Peyer's patch (tissue), 4 donors: ENCODE results near the gene GABPB1.

Source experiments
- POLR2A ChIP-seq, 2 donors: fragments of 450-650 bp; IDR thresholded peaks; one replicate each; pipeline ENCODE4 v1.5.1; 2017; ENCODE audit warnings: antibody characterized with exemption in 2 of 2, mild to moderate bottlenecking in 2 of 2, moderate library complexity in 2 of 2
- TF ChIP-seq, protein P1 (sequence below), 6 experiments: fragments of 450-650 bp in 4 of 6; fragments of 200-600 bp in 2 of 6; sonication (generic) in 1 of 6; IDR thresholded peaks; one replicate each; pipeline ENCODE4 v1.5.1; 2017 to 2019; ENCODE audit warnings: antibody characterized with exemption in 6 of 6, mild to moderate bottlenecking in 3 of 6, moderate library complexity in 1 of 6

GRCh38 chr15:50339717-50340116, 15.3 kb downstream of the GABPB1 start:
- TF ChIP-seq, protein P1, sequence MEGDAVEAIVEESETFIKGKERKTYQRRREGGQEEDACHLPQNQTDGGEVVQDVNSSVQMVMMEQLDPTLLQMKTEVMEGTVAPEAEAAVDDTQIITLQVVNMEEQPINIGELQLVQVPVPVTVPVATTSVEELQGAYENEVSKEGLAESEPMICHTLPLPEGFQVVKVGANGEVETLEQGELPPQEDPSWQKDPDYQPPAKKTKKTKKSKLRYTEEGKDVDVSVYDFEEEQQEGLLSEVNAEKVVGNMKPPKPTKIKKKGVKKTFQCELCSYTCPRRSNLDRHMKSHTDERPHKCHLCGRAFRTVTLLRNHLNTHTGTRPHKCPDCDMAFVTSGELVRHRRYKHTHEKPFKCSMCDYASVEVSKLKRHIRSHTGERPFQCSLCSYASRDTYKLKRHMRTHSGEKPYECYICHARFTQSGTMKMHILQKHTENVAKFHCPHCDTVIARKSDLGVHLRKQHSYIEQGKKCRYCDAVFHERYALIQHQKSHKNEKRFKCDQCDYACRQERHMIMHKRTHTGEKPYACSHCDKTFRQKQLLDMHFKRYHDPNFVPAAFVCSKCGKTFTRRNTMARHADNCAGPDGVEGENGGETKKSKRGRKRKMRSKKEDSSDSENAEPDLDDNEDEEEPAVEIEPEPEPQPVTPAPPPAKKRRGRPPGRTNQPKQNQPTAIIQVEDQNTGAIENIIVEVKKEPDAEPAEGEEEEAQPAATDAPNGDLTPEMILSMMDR (IDR thresholded peaks at IDR 0.05), result no peak
- no peak for TF ChIP-seq POLR2A (IDR thresholded peaks at IDR 0.05)
